IMR-90 (cell line): ENCODE data around the gene STX18. TPM values are rescaled to one million over a fixed set of nuclear protein-coding genes. Genes with fewer than 3 reads are reported as not detected.

Experiments
- ATAC-seq: fragments of 200-7000 bp; cut with Tn5 transposase; 2 replicates; pipeline ENCODE4 v1.9.1; 2020; ENCODE audit warnings: low read depth, mild to moderate bottlenecking, moderate library complexity
- BruUV-seq: library from RNA; stranded (reverse); fragments of 400-500 nt; replicated peaks from 2 replicates; lab custom pipeline; 2021; lab: Mats Ljungman, UMichigan
- CTCF ChIA-PET: fragments of 300-600 bp; formaldehyde crosslinking; extraction: SDS; loops from one replicate; lab custom pipeline; 2021; ENCODE audit warnings: antibody characterized with exemption; lab: Yijun Ruan, JAX
- POLR2A ChIA-PET: fragments of 300-600 bp; sonication (Branson Sonifier 250); formaldehyde crosslinking; loops from one replicate; lab custom pipeline; 2022; ENCODE audit warnings: antibody characterized with exemption; ENCODE audit not compliant: unreplicated experiment; lab: Charles Lee
- DNase-seq: peaks from one replicate; pipeline ENCODE4 v3.0.0; 2013
- H2AFZ ChIP-seq: replicated peaks from 2 replicates; pipeline ENCODE3; 2013; ENCODE audit warnings: low read length, mild to moderate bottlenecking; ENCODE audit not compliant: poor library complexity
- H2AK5ac ChIP-seq: 2 replicates; pipeline ENCODE4 v1.6.1; 2013; ENCODE audit warnings: low read depth, low read length, inconsistent platforms
- H2AK9ac ChIP-seq: replicated peaks from 2 replicates; pipeline ENCODE3; 2013; ENCODE audit warnings: mild to moderate bottlenecking, low read depth, low read length, moderate library complexity; ENCODE audit not compliant: poor library complexity
- H2BK120ac ChIP-seq: 2 replicates; pipeline ENCODE4 v1.6.1; 2013; ENCODE audit warnings: low read depth, low read length, inconsistent platforms
- H2BK15ac ChIP-seq: 3 replicates; pipeline ENCODE4 v1.6.1; 2013; ENCODE audit warnings: low read depth, low read length, inconsistent platforms
- H2BK20ac ChIP-seq: 2 replicates; pipeline ENCODE4 v1.6.1; 2013; ENCODE audit warnings: low read depth, mild to moderate bottlenecking, inconsistent platforms, low read length, moderate library complexity
- H2BK5ac ChIP-seq: 2 replicates; pipeline ENCODE4 v1.6.1; 2013; ENCODE audit warnings: mild to moderate bottlenecking, low read depth, low read length, inconsistent platforms; ENCODE audit not compliant: poor library complexity, severe bottlenecking
- H3K14ac ChIP-seq: replicated peaks from 2 replicates; pipeline ENCODE4 v1.6.1; 2013; ENCODE audit warnings: low read depth, low read length, inconsistent platforms
- H3K18ac ChIP-seq: 2 replicates; pipeline ENCODE4 v1.6.1; 2013; ENCODE audit warnings: low read depth, low read length, control low read depth
- H3K23ac ChIP-seq: 2 replicates; pipeline ENCODE4 v1.6.1; 2013; ENCODE audit warnings: low read depth, low read length, inconsistent platforms
- H3K27ac ChIP-seq: 2 replicates; pipeline ENCODE4 v1.5.1; 2013; ENCODE audit warnings: mild to moderate bottlenecking, control low read depth, low read length; ENCODE audit not compliant: insufficient read depth
- H3K27me3 ChIP-seq: 2 replicates; pipeline ENCODE4 v1.6.1; 2013; ENCODE audit warnings: low read length; ENCODE audit not compliant: control insufficient read depth, insufficient read depth
- H3K36me3 ChIP-seq: 2 replicates; pipeline ENCODE4 v1.6.1; 2013; ENCODE audit warnings: low read length, mixed read lengths; ENCODE audit not compliant: control insufficient read depth, insufficient read depth
- H3K4ac ChIP-seq: 2 replicates; pipeline ENCODE4 v1.6.1; 2013; ENCODE audit warnings: low read depth, low read length, inconsistent platforms
- H3K4me1 ChIP-seq: 2 replicates; pipeline ENCODE4 v1.6.1; 2013; ENCODE audit warnings: low read length, mixed read lengths; ENCODE audit not compliant: control insufficient read depth, insufficient read depth
- H3K4me2 ChIP-seq: 2 replicates; pipeline ENCODE4 v1.6.1; 2013; ENCODE audit warnings: low read depth, mild to moderate bottlenecking, control low read depth, low read length, moderate library complexity
- H3K4me3 ChIP-seq: 2 replicates; pipeline ENCODE4 v1.5.1; 2013; ENCODE audit warnings: low read depth, mild to moderate bottlenecking, control low read depth, low read length, moderate library complexity; ENCODE audit not compliant: insufficient read depth
- H3K56ac ChIP-seq: 2 replicates; pipeline ENCODE4 v1.6.1; 2013; ENCODE audit warnings: low read length, inconsistent platforms; ENCODE audit not compliant: insufficient read depth; ENCODE audit errors: extremely low read depth
- H3K79me1 ChIP-seq, 2 experiments: 2 replicates each; pipeline ENCODE4 v1.6.1; 2013; ENCODE audit warnings: low read length in 2 of 2, inconsistent platforms in 1 of 2, low read depth in 1 of 2
- H3K9ac ChIP-seq: 2 replicates; pipeline ENCODE4 v1.6.1; 2013; ENCODE audit warnings: low read depth, low read length, control low read depth
- H3K9me1 ChIP-seq: 2 replicates; pipeline ENCODE4 v1.6.1; 2013; ENCODE audit warnings: low read length, inconsistent platforms; ENCODE audit not compliant: insufficient read depth
- H3K9me3 ChIP-seq: 2 replicates; pipeline ENCODE4 v1.6.1; 2013; ENCODE audit warnings: low read length; ENCODE audit not compliant: control insufficient read depth, insufficient read depth
- H4K20me1 ChIP-seq: 2 replicates; pipeline ENCODE4 v1.6.1; 2013; ENCODE audit warnings: low read length, inconsistent platforms; ENCODE audit not compliant: insufficient read depth
- H4K5ac ChIP-seq: 2 replicates; pipeline ENCODE4 v1.6.1; 2013; ENCODE audit warnings: mild to moderate bottlenecking, low read depth, low read length, control low read depth
- H4K8ac ChIP-seq, 2 experiments: 2 replicates each; pipeline ENCODE4 v1.6.1; 2013; ENCODE audit warnings: low read depth in 2 of 2, low read length in 2 of 2, control low read depth in 1 of 2, inconsistent platforms in 1 of 2
- H4K91ac ChIP-seq: 2 replicates; pipeline ENCODE4 v1.6.1; 2013; ENCODE audit warnings: low read depth, low read length, inconsistent platforms; ENCODE audit not compliant: insufficient read depth
- BHLHE40 ChIP-seq: fragments of 150-350 bp; IDR thresholded peaks from 2 replicates; pipeline ENCODE4 v1.6.1; 2016; ENCODE audit warnings: mild to moderate bottlenecking, low read depth, low read length
- CEBPB ChIP-seq: IDR thresholded peaks from 2 replicates; pipeline ENCODE4 v1.6.1; 2012; ENCODE audit warnings: low read depth, low read length, improper control_type of control experiment
- CHD1 ChIP-seq: IDR thresholded peaks from 2 replicates; pipeline ENCODE4 v1.6.1; 2012; ENCODE audit warnings: low read depth, low read length, improper control_type of control experiment
- FOS ChIP-seq: fragments of 150-350 bp; IDR thresholded peaks from 2 replicates; pipeline ENCODE4 v1.6.1; 2016; ENCODE audit warnings: low read depth, low read length
- MAFK ChIP-seq: IDR thresholded peaks from 2 replicates; pipeline ENCODE4 v1.6.1; 2012; ENCODE audit warnings: low read depth, low read length, improper control_type of control experiment
- MAZ ChIP-seq: IDR thresholded peaks from 2 replicates; pipeline ENCODE4 v1.6.1; 2012; ENCODE audit warnings: low read depth, mild to moderate bottlenecking, low read length, improper control_type of control experiment, moderate library complexity, borderline replicate concordance
- MXI1 ChIP-seq: IDR thresholded peaks from 2 replicates; pipeline ENCODE4 v1.6.1; 2012; ENCODE audit warnings: low read depth, mild to moderate bottlenecking, low read length, moderate library complexity, borderline replicate concordance
- NFE2L2 ChIP-seq: fragments of 150-350 bp; IDR thresholded peaks from 2 replicates; pipeline ENCODE4 v1.6.1; 2016; ENCODE audit warnings: low read depth, mild to moderate bottlenecking, low read length
- POLR2A ChIP-seq: IDR thresholded peaks from 2 replicates; pipeline ENCODE4 v1.6.1; 2012; ENCODE audit warnings: mild to moderate bottlenecking, low read depth, low read length
- RAD21 ChIP-seq: IDR thresholded peaks from 2 replicates; pipeline ENCODE4 v1.6.1; 2012; ENCODE audit warnings: low read length, improper control_type of control experiment
- RCOR1 ChIP-seq: IDR thresholded peaks from 2 replicates; pipeline ENCODE4 v1.6.1; 2012; ENCODE audit warnings: mild to moderate bottlenecking, low read length, improper control_type of control experiment; ENCODE audit not compliant: insufficient replicate concordance
- RFX5 ChIP-seq: IDR thresholded peaks from 2 replicates; pipeline ENCODE4 v1.8.0; 2012; ENCODE audit warnings: low read depth, mild to moderate bottlenecking, low read length, moderate library complexity
- SMC3 ChIP-seq: fragments of 150-350 bp; IDR thresholded peaks from 2 replicates; pipeline ENCODE4 v1.6.1; 2016; ENCODE audit warnings: low read depth, mild to moderate bottlenecking, antibody characterized with exemption, low read length, moderate library complexity
- WGBS, 2 experiments: methylation state at CpG; one replicate each; pipeline versions ENCODE4 v1.1.5 to v1.1.7; 2013; ENCODE audit warnings: missing lambda C conversion rate in 2 of 2; ENCODE audit not compliant: insufficient read length in 1 of 2; ENCODE audit errors: extremely low coverage in 2 of 2; 5-methylcytosine and 5-hydroxymethylcytosine counted together
- dilution Hi-C: fragments of 300-500 bp; cut with HindIII; formaldehyde crosslinking; loops from one replicate; pipeline ENCODE4 v1.14.3; 2018; ENCODE audit warnings: low sequenced_read_pairs; ENCODE audit not compliant: unreplicated experiment
- in situ Hi-C: fragments of 300-500 bp; cut with MboI; formaldehyde crosslinking; loops from 3 replicates; pipeline ENCODE4 v1.14.3; 2019; ENCODE audit warnings: low sequenced_read_pairs, inconsistent platforms, mixed read lengths
- intact Hi-C: fragments of 100-400 bp; cut with micrococcal nuclease; formaldehyde crosslinking; loops from 2 replicates; pipeline ENCODE4 v1.10.0; 2022
- polyA plus RNA-seq, 3 experiments: library from polyadenylated mRNA; depleted of rRNA; stranded (reverse); fragments of >200 nt; gene quantifications; 2 replicates each; pipeline ENCODE4 v1.2.3, GENCODE V29; 2012; ENCODE audit warnings: low replicate concordance in 1 of 3
- total RNA-seq: library from RNA; depleted of rRNA; stranded (reverse); fragments of >200 nt; gene quantifications from 2 replicates; pipeline ENCODE4 v1.2.3, GENCODE V29; 2012
- TF ChIP-seq, protein P1 (sequence below): fragments of 150-350 bp; IDR thresholded peaks from 2 replicates; pipeline ENCODE4 v1.6.1; 2016; ENCODE audit warnings: low read depth, mild to moderate bottlenecking, low read length, moderate library complexity, borderline replicate concordance
- TF ChIP-seq, protein P2 (sequence below): fragments of 150-350 bp; IDR thresholded peaks from 2 replicates; pipeline ENCODE4 v1.6.1; 2017; ENCODE audit warnings: mild to moderate bottlenecking, antibody characterized with exemption, low read length, low read depth
- TF ChIP-seq, protein P3 (sequence below): conservative IDR thresholded peaks from 2 replicates; pipeline ENCODE4 v1.5.1; 2012; ENCODE audit warnings: mild to moderate bottlenecking, low read depth, low read length, improper control_type of control experiment

Gene STX18
- total and polyA plus RNA-seq, 2 of the 4 experiments (the other 2 are of a cell fraction): 20.1 to 23.4 TPM

DNA sequence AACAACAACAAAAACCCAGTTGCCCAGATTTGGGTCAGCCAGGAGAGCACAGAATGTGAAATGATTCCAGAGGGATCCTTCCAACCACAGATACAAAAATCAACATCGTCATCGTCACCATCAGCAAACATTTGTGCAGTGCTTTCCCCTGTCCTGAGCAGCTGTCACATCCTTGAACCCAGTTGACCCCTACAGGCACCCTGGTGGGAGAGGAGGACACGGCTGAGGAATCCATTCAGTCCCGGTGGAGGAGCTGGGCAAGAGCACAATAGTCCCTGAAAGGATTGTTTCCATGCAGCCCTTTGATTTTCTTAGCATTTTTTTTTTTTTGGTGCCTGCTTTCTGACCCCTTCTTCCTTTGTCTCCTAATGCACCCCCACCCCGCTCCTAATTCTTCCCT, 37.1 kb upstream of the STX18 start:
- H3K4ac ChIP-seq: no peak overlapping the region
- DNase-seq: no peak
- no peaks in the 10 kb centered on the region for H3K36me3 ChIP-seq
- H2BK20ac ChIP-seq: no peak overlapping the region
- no peaks in the 10 kb centered on the region for H3K27me3 ChIP-seq
- no peak overlapping the region for H3K56ac ChIP-seq
- WGBS, 2 experiments: no CpG with 5 or more reads among the region's 5 CpGs
- H3K9me1 ChIP-seq: peaks cover 10% of the 10 kb centered on the region
- H3K4me1 ChIP-seq: peaks cover 2% of the 10 kb centered on the region; the same call in 1 of the 2 replicates
- 0 out of 2 replicates have a peak overlapping the region, but pooled peaks have one; percentile 18 for H3K14ac ChIP-seq
- H2BK5ac ChIP-seq: no peak overlapping the region
- H3K9me3 ChIP-seq: no peaks in the 10 kb centered on the region
- no peak overlapping the region for H4K5ac ChIP-seq
- no peak overlapping the region for H2AK9ac ChIP-seq
- in situ Hi-C loops (no loop called here), dilution Hi-C loops (no loop called here), intact Hi-C loops (no loop called here)
- H2AK5ac ChIP-seq: no peak overlapping the region
- no peak overlapping the region for H3K9ac ChIP-seq
- ChIA-PET POLR2A (no interaction called here), CTCF (no interaction called here)
- no peak overlapping the region for H2BK120ac ChIP-seq
- peaks cover 0 to 6% of the 10 kb centered on the region in 2 experiments; a peak in 2 of 4 replicates for H3K79me1 ChIP-seq
- no peak overlapping the region for H3K4me3 ChIP-seq
- no peak overlapping the region for H3K4me2 ChIP-seq
- no peak for TF ChIP-seq POLR2A
- TF ChIP-seq SMC3: no peak
- no peak for TF ChIP-seq BHLHE40
- no peak for TF ChIP-seq MAZ
- TF ChIP-seq FOS: no peak
- no peak for TF ChIP-seq RCOR1
- TF ChIP-seq, protein P1, sequence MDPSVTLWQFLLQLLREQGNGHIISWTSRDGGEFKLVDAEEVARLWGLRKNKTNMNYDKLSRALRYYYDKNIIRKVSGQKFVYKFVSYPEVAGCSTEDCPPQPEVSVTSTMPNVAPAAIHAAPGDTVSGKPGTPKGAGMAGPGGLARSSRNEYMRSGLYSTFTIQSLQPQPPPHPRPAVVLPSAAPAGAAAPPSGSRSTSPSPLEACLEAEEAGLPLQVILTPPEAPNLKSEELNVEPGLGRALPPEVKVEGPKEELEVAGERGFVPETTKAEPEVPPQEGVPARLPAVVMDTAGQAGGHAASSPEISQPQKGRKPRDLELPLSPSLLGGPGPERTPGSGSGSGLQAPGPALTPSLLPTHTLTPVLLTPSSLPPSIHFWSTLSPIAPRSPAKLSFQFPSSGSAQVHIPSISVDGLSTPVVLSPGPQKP: no peak
- no peak for TF ChIP-seq MAFK
- TF ChIP-seq, protein P2, sequence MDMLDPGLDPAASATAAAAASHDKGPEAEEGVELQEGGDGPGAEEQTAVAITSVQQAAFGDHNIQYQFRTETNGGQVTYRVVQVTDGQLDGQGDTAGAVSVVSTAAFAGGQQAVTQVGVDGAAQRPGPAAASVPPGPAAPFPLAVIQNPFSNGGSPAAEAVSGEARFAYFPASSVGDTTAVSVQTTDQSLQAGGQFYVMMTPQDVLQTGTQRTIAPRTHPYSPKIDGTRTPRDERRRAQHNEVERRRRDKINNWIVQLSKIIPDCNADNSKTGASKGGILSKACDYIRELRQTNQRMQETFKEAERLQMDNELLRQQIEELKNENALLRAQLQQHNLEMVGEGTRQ: no peak
- TF ChIP-seq RAD21: no peak
- no peak for TF ChIP-seq CHD1
- no peak for TF ChIP-seq MXI1
- TF ChIP-seq NFE2L2: no peak
- TF ChIP-seq RFX5: no peak
- TF ChIP-seq CEBPB: no peak
- TF ChIP-seq, protein P3, sequence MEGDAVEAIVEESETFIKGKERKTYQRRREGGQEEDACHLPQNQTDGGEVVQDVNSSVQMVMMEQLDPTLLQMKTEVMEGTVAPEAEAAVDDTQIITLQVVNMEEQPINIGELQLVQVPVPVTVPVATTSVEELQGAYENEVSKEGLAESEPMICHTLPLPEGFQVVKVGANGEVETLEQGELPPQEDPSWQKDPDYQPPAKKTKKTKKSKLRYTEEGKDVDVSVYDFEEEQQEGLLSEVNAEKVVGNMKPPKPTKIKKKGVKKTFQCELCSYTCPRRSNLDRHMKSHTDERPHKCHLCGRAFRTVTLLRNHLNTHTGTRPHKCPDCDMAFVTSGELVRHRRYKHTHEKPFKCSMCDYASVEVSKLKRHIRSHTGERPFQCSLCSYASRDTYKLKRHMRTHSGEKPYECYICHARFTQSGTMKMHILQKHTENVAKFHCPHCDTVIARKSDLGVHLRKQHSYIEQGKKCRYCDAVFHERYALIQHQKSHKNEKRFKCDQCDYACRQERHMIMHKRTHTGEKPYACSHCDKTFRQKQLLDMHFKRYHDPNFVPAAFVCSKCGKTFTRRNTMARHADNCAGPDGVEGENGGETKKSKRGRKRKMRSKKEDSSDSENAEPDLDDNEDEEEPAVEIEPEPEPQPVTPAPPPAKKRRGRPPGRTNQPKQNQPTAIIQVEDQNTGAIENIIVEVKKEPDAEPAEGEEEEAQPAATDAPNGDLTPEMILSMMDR: no peak
- no peak for ATAC-seq
- BruUV-seq: no TSS peak
- no peak overlapping the region for H3K18ac ChIP-seq
- H3K27ac ChIP-seq: no peak overlapping the region
- no peak overlapping the region for H4K8ac ChIP-seq
- H4K20me1 ChIP-seq: no peaks in the 10 kb centered on the region
- no peak overlapping the region for H2BK15ac ChIP-seq
- no peak overlapping the region for H2AFZ ChIP-seq
- H3K23ac ChIP-seq: no peak overlapping the region
- H4K91ac ChIP-seq: no peak overlapping the region
